ENCODE data around the gene MRPL20.
"Not testable (repeated sequence)": the region's sequence is repeated elsewhere in the genome, so short reads cannot be mapped to it uniquely, and the experiment has no call there.

- TF ChIP-seq POLR2A (IDR thresholded peaks at IDR 0.05; ENCODE audit: low read length); GATA1 (IDR thresholded peaks at IDR 0.05; ENCODE audit: low read depth, low read length): not testable (repeated sequence)
These were observed 49.7 kb upstream of the MRPL20 start for GRCh38 chr1:1456683-1457255.

All from erythroblast (primary cell).